Camera-type eye (tissue), 1 donor: Measurements from ENCODE around the gene CABP4. TPM values are rescaled to one million over a fixed set of nuclear protein-coding genes. Genes with fewer than 3 reads are reported as not detected.

Source experiments
- total RNA-seq: library from RNA; depleted of rRNA; stranded (reverse); fragments of >200 nt; gene quantifications from one replicate; pipeline ENCODE4 v1.2.3, GENCODE V29; 2014

CABP4 gene
- 6.3 TPM for total RNA-seq

DNA sequence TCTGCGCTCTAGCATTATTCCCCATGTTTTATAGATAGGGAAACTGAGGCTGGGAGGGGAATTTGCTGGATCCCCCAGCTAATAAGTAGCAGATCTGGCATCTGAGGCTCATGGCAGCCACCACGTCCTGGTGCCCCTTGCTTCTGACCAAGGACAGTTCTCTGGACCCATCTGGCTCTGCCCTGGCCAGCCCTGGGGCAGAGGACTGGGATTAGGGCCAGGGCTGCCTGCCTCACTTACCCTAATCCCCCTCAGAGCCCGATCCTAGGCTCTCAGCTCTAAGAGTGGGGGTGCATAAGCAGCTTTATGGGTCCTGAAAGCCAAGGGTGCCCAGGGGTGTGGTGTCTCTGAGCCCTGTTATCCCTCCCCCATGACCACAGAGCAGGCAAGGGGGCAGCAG is at the start of gene CABP4:
Gene CABP4, plus strand, starts transcription at position 301 of the 400 bp plus-strand sequence. Its CDS starts 70 bp downstream, at position 371.

DNA sequence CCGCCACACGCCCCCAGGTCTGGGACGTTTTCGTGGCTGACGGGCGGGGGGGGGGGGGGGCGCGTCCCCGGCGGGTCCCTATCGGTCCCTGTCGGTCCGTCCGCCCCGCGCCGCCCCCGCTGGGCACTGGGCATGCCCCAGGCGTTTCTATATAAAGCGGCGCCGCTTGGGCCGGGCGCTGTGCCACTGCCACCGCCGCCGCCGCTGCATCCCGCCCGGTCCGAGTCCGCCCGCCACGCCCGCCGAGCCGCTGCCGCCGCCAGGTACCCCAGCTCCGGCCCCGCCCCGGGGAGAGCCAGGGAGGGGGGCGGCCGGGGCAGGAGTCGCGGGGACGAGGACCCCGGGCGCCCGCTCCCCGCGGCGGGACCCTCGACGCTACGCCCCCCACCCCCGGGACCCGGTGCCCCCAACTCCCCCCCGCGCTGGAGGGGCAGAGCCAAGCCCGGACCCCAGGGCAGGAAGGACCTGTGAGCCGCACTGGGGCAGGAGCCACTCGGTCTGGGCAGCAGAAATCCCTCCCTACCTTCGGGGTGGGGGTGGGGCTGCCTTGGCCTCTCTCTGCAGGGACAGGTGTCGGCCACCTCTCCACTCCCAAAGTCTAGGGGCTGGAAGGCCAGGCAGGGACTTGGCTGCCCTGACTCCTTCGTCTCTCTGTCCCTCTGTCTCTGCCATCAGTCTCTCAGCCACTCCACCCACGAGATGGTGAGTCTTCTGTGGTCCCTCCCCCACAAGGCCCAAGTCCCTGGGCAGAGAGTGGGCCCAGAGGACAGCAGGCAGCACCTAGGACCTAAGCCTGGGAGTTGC is 39.5 kb upstream of the CABP4 start, which contains the start of gene CARNS1:
Gene CARNS1, plus strand, starts transcription at position 178 of the 804 bp plus-strand sequence. Its CDS starts 522 bp downstream, at position 700.

DNA sequence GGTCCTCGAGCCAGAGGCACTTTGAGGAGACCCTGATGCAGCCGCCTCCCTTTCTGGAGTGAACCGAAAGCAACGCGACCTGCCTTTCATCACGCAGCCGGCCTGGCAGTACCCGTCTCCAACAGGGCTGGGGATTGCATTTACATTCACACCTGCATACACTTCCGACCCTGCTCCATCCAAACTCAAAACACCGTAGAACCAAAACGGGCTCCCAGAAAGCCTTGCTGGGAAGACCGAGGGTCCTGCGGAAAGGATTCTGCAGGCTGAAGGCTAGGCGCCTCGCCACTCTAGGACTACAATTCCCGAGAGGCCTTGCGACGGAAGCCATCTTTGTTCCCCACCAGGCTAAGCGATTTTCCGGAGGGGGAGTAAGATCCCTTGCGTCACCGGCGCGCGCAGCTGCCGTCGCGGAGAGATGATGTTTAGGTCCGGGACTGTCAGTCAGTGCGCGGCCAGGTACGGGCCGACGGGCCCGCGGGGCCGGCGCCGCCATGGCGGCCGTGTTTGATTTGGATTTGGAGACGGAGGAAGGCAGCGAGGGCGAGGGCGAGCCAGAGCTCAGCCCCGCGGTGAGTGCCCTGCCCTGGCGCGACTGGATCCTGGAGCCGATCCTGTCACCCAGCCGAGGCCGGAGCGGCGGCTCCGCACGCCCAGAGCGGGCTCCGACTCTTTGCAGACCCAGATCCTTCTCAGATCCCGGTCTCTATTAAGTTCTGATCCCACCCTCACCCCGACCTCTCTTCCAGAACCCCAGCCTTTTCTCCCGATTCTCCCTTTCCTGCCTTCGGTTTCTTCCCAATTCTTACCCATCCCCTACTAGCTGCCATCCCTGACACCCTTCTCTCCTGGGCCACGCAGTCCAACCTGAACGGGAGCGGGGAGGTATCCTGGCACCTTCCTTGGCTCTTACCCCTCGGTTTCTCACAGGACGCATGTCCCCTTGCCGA is 26.8 kb upstream of the CABP4 start, which contains the start of gene RPS6KB2:
Gene RPS6KB2, plus strand, starts transcription at position 443 of the 950 bp plus-strand sequence. Its CDS starts 52 bp downstream, at position 495.

DNA sequence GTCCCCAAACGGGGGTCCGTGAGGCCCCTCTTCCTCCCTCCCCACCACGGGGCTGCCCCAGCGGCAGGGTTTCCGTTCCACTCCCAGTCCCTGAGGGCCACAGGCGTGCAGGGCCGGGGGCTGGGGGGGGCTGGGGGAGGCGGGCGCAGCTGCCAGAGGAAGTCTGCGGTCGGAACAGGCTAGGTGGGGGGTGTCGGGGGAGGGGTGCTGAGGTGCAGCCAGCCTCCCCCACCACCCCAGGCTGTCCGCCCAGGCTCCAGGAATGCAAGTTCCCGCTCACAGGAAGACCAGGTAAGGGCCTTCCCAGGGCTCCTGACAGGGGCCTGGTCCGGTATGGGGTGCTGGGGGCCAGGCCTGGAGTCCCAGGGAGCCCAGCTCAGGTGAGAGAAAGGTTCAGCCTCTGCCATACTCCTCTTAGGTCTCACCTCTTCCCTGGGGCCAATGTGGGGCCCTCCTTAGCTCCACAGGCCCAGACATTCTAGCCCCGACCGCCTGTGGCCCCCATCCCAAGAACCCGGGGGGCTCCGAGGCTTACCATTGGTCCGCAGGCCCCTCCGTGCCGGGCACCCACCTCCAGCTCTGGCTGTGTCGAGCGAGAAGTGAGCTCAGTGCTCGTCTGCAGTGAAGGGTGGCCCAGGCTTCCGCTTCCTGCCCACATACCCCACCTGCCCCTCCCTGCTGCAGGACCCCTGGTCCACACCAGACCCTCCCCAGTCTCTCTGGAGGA is 17.9 kb upstream of the CABP4 start, which contains the start of gene PTPRCAP:
Gene PTPRCAP, minus strand, starts transcription at position 601 of the 727 bp plus-strand sequence. Its CDS starts 63 bp downstream, at position 538.

DNA sequence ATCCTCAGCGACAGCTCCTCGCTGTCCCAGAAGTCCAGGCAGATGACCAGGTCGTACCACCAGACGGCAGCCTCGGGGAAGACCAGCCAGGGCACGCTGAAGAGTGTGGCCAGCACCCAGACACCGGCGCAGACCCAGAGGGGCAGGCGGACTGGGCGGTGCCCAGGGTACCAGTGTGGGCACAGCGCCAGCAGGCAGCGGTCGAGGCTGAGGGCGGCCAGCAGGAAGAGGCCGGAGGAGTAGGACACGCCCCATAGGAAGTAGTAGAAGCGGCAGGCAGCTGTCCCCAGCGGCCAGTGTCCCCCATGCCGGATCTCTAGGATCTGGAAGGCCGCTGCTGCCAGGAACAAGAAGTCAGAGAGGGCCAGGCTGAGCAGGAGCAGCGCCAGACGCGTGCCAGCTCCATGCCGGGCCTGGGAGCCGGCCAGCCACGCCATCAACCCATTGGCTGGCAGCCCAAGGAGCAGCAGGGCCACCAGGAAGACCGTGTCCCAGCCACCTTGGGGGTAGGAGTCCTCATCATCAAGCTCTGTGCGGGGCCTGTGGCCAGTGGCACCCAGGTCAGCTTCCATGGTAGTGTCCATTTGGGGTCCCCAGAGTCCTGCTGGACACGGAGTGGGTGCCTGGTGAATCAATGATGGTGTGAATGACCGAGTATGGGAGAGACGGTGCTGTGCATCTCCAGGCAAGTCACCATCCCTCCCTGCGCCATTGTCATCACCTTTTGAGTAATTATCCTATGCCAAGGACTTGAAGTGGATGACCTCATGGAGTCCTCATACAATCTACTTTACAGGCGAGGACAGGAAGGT is 2.8 kb upstream of the CABP4 start, which contains the start of gene GPR152:
Gene GPR152, minus strand, starts transcription at position 589 of the 812 bp plus-strand sequence. Its CDS starts 5 bp downstream, at position 584.

DNA sequence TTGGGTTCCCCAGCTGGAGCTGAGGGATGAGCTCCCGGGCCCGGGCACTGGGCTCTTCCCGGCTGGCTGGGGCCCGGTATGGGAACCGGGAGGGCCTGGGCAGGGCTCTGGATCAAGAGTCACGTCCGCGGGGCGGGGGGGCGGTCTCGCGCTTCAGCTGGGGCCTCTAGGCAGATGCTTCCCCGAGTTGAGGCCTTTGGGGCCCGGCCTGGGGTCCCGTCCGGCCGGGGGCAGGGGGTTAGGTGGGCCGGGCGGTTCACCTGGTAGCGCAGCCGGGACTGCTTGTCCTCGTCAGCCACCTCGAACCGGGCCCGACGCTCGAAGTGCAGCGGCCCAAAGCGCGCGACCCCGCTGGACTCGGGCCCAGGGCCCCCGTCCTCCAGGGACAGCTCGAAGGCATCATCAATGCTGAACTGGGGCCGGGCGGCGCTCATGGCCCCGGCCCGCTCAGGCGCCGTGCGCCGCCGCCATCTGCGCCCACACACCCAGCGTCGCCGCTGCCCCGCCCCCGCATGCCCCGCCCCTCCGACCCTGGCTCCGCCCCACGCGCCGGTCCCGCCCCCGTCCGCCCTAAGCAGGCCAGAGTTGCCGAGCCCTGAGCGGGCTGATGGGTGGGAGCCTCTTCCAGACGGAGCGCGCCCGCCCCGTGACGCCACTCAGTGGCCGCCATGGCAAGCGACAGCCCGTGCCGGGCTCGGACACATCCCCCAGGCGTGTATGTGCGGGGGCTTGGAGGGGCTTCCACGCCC is 13.8 kb downstream of the CABP4 start, which contains the start of gene TMEM134:
Gene TMEM134, minus strand, starts transcription at position 493 of the 749 bp plus-strand sequence. Its CDS starts 59 bp downstream, at position 434.

DNA sequence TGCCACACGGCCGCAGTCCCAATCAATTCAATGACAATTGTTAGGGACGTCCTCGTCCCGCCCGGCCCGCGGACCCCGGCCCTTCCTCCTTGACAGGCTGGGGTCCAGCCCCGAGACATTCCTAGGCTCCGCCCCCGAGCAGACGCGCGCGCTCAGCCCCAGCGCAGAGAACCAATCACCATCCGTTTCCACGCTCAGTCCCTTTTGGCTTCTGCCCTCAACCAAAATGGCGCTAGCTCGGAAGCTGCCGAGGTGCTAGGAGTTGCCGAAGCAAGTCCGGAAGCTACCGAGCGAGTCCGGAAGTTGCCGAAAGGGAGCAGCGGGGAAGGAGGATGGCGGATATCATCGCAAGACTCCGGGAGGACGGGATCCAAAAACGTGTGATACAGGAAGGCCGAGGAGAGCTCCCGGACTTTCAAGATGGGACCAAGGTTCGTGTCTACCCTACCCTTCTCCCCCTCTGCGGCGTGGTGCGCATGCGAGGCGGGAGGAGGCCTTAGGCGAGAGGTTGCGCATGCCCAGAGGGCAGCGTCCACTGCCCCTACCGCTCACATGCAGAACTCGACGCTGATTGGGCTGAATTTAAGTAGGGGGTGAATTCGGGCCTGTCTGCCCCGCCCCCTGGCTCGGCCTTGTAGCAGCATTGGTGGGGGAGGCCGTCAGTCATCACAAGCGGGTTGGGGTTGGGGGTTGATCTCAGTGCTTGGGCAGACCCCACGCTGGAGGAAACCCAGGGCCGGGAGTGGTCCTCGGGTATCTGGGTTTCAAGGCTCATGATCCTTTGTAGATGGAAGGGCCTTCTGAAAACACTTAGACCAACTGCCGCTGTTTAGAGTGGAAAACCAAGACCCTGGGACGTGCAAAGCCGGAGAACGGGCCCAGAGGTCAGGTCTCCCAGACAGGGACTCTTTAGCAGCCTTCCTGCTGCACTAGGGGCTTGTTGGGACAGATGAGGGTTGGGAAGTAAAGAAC is 28.0 kb downstream of the CABP4 start, which contains the start of gene AIP:
Gene AIP, plus strand, starts transcription at position 200 of the 972 bp plus-strand sequence. Its CDS starts 133 bp downstream, at position 333.

DNA sequence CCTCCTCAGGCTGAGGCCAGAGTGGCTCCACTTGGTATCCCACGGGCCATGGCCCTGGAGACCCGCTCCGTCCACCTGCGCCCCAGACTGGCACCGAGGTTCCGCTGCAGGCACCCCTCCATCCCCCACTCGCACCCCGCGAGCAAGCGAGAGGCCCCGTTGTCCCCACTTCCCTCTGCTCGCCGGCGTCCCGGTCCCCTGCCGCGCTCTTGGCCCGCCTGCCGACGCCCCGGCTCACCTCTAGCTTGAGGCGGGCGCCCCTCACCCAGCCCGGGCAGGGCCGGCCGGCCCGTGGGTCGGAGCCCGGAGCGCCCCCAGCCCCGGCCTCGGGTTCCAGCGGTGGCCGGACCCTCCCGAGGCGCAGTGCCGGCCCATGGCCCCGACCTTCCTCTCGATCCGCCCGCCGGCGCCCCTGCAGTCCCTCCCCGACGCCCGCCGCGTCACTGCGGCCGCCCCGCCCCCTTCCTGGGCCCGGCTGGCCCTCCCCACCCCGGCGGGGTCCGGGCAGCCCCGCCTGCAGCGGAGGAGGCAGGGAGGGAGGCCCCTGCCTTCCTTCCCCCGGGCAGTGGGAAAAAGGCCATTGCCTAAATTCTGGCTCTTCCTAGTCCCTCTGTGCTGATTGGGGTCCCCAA is 49.9 kb downstream of the CABP4 start, which contains the start of gene PITPNM1:
Gene PITPNM1, minus strand, starts transcription at position 414 of the 632 bp plus-strand sequence. CDS start 1,183 bp downstream, outside the sequence.

DNA sequence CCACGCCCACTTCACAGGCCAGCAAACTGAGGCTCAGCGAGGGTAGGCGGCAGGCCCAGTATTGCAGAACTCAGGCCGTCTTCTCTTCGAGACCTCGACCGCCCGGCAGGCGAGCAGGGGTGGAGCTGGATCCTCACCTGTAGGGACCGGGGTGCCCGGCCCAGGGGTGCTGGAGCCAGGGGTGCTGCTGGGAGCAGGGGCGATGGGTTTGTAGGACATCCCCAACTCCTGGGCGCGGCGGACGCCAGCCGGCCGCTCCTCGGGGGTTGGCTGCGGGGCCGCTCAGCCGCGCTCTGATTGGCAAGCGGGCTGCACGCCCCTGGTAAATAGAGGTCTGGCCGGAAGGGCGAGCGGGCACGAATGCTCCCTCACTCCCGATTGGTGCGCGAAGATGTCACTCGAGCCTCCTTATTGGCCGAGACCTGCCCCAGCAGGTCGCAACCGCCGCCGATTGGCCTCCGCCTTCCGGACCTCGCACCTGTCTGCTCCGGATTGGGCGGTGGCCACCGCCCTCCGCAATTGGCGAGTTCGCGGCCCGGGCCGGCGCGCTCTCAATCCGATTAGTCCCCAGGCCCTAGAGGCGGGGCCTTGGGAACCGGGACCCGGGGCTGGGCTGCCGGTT is 52.8 kb downstream of the CABP4 start, which contains the start of gene CDK2AP2:
Gene CDK2AP2, minus strand, starts transcription at position 299 of the 622 bp plus-strand sequence. Its CDS starts 80 bp downstream, at position 219.

Other genes with a start within 250 kb of the CABP4 start
- gene GRK2, start 188.9 kb upstream of the CABP4 start, total RNA-seq = 36.3 TPM
- gene ANKRD13D, start 166.1 kb upstream of the CABP4 start, total RNA-seq = 46.7 TPM
- gene SSH3, start 151.8 kb upstream of the CABP4 start, total RNA-seq = 29.1 TPM
- 11.1 TPM for gene POLD4, start 101.8 kb upstream of the CABP4 start, total RNA-seq
- 2.9 TPM for gene CLCF1, start 81.8 kb upstream of the CABP4 start, total RNA-seq
- gene RAD9A, start 63.4 kb upstream of the CABP4 start, total RNA-seq = 26.6 TPM
- gene PPP1CA, start 53.5 kb upstream of the CABP4 start, total RNA-seq = 85.5 TPM
- gene TBC1D10C, start 51.3 kb upstream of the CABP4 start, total RNA-seq = 1.4 TPM
- 5.1 TPM for gene CARNS1, start 39.7 kb upstream of the CABP4 start, total RNA-seq
- gene RPS6KB2, start 26.9 kb upstream of the CABP4 start, total RNA-seq = 41.7 TPM
- 0.71 TPM for gene PTPRCAP, start 17.7 kb upstream of the CABP4 start, total RNA-seq
- gene CORO1B, start 11.9 kb upstream of the CABP4 start, total RNA-seq = 55.3 TPM
- gene GPR152, start 2.6 kb upstream of the CABP4 start, total RNA-seq = not detected
- gene TMEM134, start 13.9 kb downstream of the CABP4 start, total RNA-seq = 73.1 TPM
- 49.3 TPM for gene AIP, start 27.7 kb downstream of the CABP4 start, total RNA-seq
- 79.8 TPM for gene PITPNM1, start 50.0 kb downstream of the CABP4 start, total RNA-seq
- gene CDK2AP2, start 52.8 kb downstream of the CABP4 start, total RNA-seq = 13.1 TPM
- 5.6 TPM for gene CABP2, start 68.1 kb downstream of the CABP4 start, total RNA-seq
- gene GSTP1, start 128.5 kb downstream of the CABP4 start, total RNA-seq = 417 TPM
- 186 TPM for gene NDUFV1, start 151.6 kb downstream of the CABP4 start, total RNA-seq
- 3.7 TPM for gene NUDT8, start 174.6 kb downstream of the CABP4 start, total RNA-seq
- gene TBX10, start 184.4 kb downstream of the CABP4 start, total RNA-seq = not detected
- not detected for gene ACY3, start 195.4 kb downstream of the CABP4 start, total RNA-seq
- gene ALDH3B2, start 219.3 kb downstream of the CABP4 start, total RNA-seq = 0.55 TPM